Upper lobe of left lung (tissue), 6 donors: Measurements from ENCODE around the gene MAP6D1. TPM values are rescaled to one million over a fixed set of nuclear protein-coding genes. Genes with fewer than 3 reads are reported as not detected.

ENCODE experiments used
- ATAC-seq, 2 donors: fragments of 200-7000 bp; cut with Tn5 transposase; one replicate each; pipeline ENCODE4 v1.9.1; 2022; ENCODE audit warnings: mild to moderate bottlenecking in 2 of 2, moderate library complexity in 2 of 2; ENCODE audit not compliant: low FRiP score in 2 of 2
- DNase-seq, 2 donors: peaks; one replicate each; pipeline ENCODE4 v3.0.0-alpha.2; 2019 to 2020
- H3K27ac ChIP-seq, 4 donors: fragments of 200-600 bp; sonication (generic); one replicate each; pipeline ENCODE4 v1.5.1; 2016 to 2019
- H3K27me3 ChIP-seq, 4 donors: fragments of 200-600 bp; sonication (generic); one replicate each; pipeline ENCODE4 v1.5.1; 2017 to 2019
- H3K36me3 ChIP-seq, 4 donors: fragments of 200-600 bp; sonication (generic); one replicate each; pipeline ENCODE4 v1.5.1; 2016 to 2019
- H3K4me1 ChIP-seq, 4 donors: fragments of 200-600 bp; sonication (generic); one replicate each; pipeline ENCODE4 v1.5.1; 2018 to 2019
- H3K4me3 ChIP-seq, 4 donors: fragments of 200-600 bp; sonication (generic); one replicate each; pipeline ENCODE4 v1.5.1; 2017 to 2019; ENCODE audit warnings: mild to moderate bottlenecking in 2 of 4, moderate library complexity in 1 of 4
- H3K9me3 ChIP-seq, 4 donors: fragments of 200-600 bp; sonication (generic); one replicate each; pipeline ENCODE4 v1.5.1; 2018 to 2019
- EP300 ChIP-seq, 4 donors: sonication (generic); formaldehyde crosslinking; IDR thresholded peaks; one replicate each; pipeline ENCODE4 v1.5.1; 2017; ENCODE audit warnings: antibody characterized with exemption in 4 of 4, control low read depth in 2 of 4
- POLR2A ChIP-seq, 4 donors: fragments of 450-650 bp; IDR thresholded peaks; one replicate each; pipeline ENCODE4 v1.5.1; 2016 to 2017; ENCODE audit warnings: antibody characterized with exemption in 4 of 4, mild to moderate bottlenecking in 2 of 4
- POLR2AphosphoS5 ChIP-seq, 2 donors: sonication (generic); formaldehyde crosslinking; IDR thresholded peaks; one replicate each; pipeline ENCODE4 v1.5.1; 2017; ENCODE audit warnings: antibody characterized with exemption in 2 of 2
- WGBS, 2 donors: methylation state at CpG; one replicate each; pipeline ENCODE4 v1.1.5; 2017 to 2018; 5-methylcytosine and 5-hydroxymethylcytosine counted together
- total RNA-seq, 6 donors: library from RNA; depleted of rRNA in 4 of 6; stranded (reverse); fragments of >200 nt in 4 of 6; gene quantifications; one replicate each; pipeline versions ENCODE4 v1.1.0 to v1.2.1, GENCODE V29; 2016 to 2021
- TF ChIP-seq, protein P1 (sequence below), 6 experiments: fragments of 450-650 bp in 4 of 6; fragments of 200-600 bp in 2 of 6; sonication (generic) in 2 of 6; IDR thresholded peaks; one replicate each; pipeline ENCODE4 v1.5.1; 2016 to 2019; ENCODE audit warnings: antibody characterized with exemption in 6 of 6
- donor health status: DM: no; HTN: no; CAD: no; lungs with moderate emphysema.
- donor health status: DM: no; HTN: yes; CAD: no; lungs with severe emphysema.

Gene MAP6D1
- total RNA-seq, 6 donors from 2014 or later, result 0.89 to 2.8 (median 2.1) TPM; not detected in 1

DNA sequence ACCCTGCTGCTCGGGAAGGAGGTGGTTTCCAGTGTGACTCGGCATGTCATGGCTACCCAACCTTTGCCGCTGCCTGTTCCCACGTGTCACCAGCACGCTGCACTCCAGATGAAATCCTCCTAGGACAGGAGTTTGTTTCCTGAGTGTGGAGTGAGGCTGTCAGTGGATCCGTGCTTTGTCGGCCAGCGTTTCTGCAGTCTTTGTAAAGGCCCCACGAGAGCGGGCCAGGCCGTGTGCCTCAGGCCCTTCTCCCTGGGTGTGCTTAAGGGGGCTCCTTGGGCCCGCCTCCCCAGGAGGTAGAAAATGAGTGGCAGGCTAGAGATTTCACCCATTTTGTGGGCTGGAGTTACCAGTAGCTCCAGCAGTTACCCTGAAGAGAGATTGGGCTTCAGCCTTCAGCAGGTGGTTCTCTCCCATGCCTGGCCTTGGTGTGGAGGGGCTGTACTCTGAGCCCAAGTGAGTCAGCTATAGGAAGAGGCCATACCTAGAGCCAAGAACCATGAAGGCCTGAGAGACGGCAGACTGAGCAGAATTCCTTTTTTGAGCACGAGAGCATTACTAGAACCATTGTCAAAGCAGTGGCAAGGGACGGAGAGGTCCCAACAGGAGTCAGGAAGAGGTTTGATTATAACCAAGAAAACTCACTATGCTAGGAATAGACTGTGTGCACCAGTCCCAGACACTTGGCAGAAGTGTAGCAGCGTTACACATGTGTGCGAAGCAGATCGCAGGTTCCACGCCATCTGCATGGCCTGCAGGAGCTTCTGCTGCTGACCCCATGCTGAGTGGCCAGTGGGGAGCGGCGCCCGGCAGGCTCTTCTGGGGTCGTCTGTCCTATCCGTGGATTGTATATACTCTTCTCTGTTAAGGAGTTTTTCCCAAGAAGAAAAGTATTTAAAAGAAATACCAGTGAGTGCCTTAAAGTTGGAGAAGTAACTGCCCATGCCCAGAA is 14.5 kb downstream of the MAP6D1 start:
- Histone ChIP-seq H3K4me1 (no peaks in the 10 kb centered on the region), H3K36me3 (peaks cover 31 to 80% (median 57%) of the 10 kb centered on the region in 4 donors), H3K27me3 (no peaks in the 10 kb centered on the region), H3K9me3 (no peaks in the 10 kb centered on the region), H3K27ac (no peak overlapping the region), H3K4me3 (no peak overlapping the region)
- TF ChIP-seq, protein P1, sequence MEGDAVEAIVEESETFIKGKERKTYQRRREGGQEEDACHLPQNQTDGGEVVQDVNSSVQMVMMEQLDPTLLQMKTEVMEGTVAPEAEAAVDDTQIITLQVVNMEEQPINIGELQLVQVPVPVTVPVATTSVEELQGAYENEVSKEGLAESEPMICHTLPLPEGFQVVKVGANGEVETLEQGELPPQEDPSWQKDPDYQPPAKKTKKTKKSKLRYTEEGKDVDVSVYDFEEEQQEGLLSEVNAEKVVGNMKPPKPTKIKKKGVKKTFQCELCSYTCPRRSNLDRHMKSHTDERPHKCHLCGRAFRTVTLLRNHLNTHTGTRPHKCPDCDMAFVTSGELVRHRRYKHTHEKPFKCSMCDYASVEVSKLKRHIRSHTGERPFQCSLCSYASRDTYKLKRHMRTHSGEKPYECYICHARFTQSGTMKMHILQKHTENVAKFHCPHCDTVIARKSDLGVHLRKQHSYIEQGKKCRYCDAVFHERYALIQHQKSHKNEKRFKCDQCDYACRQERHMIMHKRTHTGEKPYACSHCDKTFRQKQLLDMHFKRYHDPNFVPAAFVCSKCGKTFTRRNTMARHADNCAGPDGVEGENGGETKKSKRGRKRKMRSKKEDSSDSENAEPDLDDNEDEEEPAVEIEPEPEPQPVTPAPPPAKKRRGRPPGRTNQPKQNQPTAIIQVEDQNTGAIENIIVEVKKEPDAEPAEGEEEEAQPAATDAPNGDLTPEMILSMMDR (IDR thresholded peaks at IDR 0.05), result no peak
- no peak for TF ChIP-seq EP300 (IDR thresholded peaks at IDR 0.05)
- no peak for TF ChIP-seq POLR2AphosphoS5 (IDR thresholded peaks at IDR 0.05)
- DNase-seq, result peak in 1 of 2 donors; percentile 42
- WGBS, 2 donors, result 91 to 92% methylated on average over 18 to 24 of the region's 24 CpGs
- no peak for ATAC-seq

DNA sequence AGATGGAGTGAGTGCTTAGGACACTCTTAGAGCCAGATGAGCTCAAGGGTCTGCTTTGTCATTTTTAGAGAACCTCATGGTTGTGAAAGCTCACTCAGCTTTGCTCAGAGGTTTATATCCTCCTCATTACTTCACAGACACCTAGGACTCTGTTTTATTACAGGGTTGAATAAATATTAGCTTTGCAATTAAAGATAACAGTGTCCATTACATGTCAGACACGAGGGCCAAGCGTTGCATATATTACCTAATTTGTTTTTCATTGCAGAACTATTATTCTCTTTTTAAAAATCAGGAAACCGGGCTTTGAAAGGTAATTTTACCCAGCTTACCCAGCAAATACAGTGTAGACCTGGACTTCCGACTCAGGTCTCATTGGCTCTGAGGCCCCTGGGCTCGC is 16.1 kb downstream of the MAP6D1 start:
- no peaks in the 10 kb centered on the region for H3K4me1 ChIP-seq
- DNase-seq (no peak), ATAC-seq (no peak)
- TF ChIP-seq, protein P1 (IDR thresholded peaks at IDR 0.05), result no peak
- no peak for TF ChIP-seq POLR2A (IDR thresholded peaks at IDR 0.05)
- TF ChIP-seq EP300 (IDR thresholded peaks at IDR 0.05), result no peak
- no peak for TF ChIP-seq POLR2AphosphoS5 (IDR thresholded peaks at IDR 0.05)
- peaks cover 46 to 92% (median 72%) of the 10 kb centered on the region in 4 donors for H3K36me3 ChIP-seq
- no peaks in the 10 kb centered on the region for H3K27me3 ChIP-seq
- no peak overlapping the region for H3K4me3 ChIP-seq
- no peaks in the 10 kb centered on the region for H3K9me3 ChIP-seq
- 78 to 81% methylated on average over 5 of the region's 5 CpGs for WGBS, 2 donors
- H3K27ac ChIP-seq, result no peak overlapping the region

DNA sequence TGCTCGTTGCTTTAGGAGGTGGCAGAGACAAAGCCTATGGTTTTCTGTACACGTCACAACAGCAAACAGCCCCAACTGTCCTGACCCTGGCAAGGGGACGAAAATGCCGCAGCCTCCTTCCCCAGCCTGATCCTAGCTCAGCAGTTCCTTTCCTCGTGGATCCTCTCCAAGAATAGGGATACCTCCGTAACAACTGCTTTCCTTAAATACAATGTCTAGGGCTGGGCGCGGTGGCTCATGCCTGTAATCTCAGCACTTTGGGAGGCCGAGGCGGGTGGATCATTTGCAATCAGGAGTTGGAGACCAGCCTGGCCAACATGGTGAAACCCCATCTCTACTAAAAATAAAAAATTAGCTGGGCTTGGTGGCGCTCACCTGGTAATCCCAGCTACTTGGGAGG is 17.0 kb downstream of the MAP6D1 start:
- Histone ChIP-seq H3K36me3 (peaks cover 52 to 97% (median 79%) of the 10 kb centered on the region in 4 donors), H3K4me1 (no peaks in the 10 kb centered on the region), H3K9me3 (no peaks in the 10 kb centered on the region), H3K27me3 (no peaks in the 10 kb centered on the region), H3K4me3 (no peak overlapping the region), H3K27ac (no peak overlapping the region)
- ATAC-seq (no peak), DNase-seq (no peak)
- TF ChIP-seq POLR2AphosphoS5 (IDR thresholded peaks at IDR 0.05), result no peak
- no peak for TF ChIP-seq POLR2A (IDR thresholded peaks at IDR 0.05)
- TF ChIP-seq, protein P1 (IDR thresholded peaks at IDR 0.05), result no peak
- no peak for TF ChIP-seq EP300 (IDR thresholded peaks at IDR 0.05)
- 95 to 97% methylated on average over 11 of the region's 11 CpGs for WGBS, 2 donors

DNA sequence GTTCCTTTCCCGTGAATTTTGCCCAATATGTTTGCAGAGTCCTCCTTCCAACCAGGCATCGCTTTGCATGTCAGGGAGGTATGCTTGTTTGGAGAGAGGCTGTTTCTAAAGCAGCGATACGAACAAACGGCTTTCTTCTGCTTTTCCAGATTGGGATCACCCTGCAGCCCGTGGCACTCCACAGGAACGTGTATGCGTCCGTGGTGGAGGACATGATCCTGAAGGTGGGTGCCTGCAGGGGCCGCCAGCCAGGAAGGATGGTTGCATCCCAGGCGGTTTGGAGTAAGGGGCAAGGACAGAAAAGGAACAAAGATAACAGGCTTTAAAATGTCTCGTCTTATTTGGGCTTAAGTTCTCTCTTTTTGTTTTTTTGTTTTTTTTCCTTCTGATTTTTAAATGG is 17.5 kb downstream of the MAP6D1 start:
- Histone ChIP-seq H3K27me3 (no peaks in the 10 kb centered on the region), H3K36me3 (peaks cover 54 to 97% (median 82%) of the 10 kb centered on the region in 4 donors), H3K27ac (no peak overlapping the region), H3K4me3 (no peak overlapping the region), H3K9me3 (no peaks in the 10 kb centered on the region), H3K4me1 (no peaks in the 10 kb centered on the region)
- ATAC-seq, result no peak
- TF ChIP-seq POLR2AphosphoS5 (IDR thresholded peaks at IDR 0.05), result no peak
- no peak for TF ChIP-seq POLR2A (IDR thresholded peaks at IDR 0.05)
- TF ChIP-seq, protein P1 (IDR thresholded peaks at IDR 0.05), result no peak
- TF ChIP-seq EP300 (IDR thresholded peaks at IDR 0.05), result no peak
- WGBS, 2 donors, result 94% methylated on average over 12 of the region's 12 CpGs
- no peak for DNase-seq
